ENCODE data around the gene PPA2.

Gene PPA2

GRCh38 chr4:105386012-105386411 is 87.8 kb downstream of the PPA2 start:
- DNase-seq, result no peak

- no peak for DNase-seq
These were observed 99.8 kb downstream of the PPA2 start for GRCh38 chr4:105374071-105374470.

DNA sequence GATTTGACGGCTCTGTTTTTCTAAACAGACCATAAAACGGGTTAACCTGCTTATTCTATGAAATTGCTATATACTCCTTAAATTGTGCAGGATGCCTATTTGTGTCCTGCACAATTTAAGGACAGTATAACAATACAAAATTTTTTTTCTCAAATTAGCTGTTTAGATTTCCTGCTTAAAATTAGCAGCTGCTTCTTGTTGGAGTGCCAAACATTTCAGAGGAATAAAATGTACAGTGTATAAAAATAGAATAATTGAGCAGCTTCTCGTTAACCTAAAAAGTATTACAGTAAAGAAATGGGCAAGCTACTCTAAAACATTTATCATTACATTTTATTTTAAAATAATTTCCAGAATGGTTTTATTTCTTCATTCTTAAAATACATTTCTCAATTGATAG is 100.5 kb downstream of the PPA2 start:
- DNase-seq, result no peak

DNA sequence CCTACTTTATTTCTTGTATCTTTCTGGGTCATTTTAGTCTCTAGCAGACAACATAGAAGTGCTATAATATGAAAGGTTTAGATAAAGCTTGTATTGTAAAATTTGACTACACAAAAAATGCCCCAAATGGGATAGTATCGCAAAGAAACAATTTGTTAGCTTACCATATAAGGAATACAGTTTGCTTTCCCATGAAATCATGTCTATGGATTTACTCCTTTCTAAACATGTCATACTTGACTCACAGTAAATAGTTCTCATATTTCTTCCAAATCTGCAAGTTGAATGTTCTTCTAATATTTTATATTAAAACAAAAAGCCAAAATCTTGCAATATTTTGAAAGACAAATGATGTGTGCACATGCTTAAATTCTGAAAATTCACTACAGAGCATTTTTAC is 103.9 kb downstream of the PPA2 start:
- DNase-seq, result no peak

DNA sequence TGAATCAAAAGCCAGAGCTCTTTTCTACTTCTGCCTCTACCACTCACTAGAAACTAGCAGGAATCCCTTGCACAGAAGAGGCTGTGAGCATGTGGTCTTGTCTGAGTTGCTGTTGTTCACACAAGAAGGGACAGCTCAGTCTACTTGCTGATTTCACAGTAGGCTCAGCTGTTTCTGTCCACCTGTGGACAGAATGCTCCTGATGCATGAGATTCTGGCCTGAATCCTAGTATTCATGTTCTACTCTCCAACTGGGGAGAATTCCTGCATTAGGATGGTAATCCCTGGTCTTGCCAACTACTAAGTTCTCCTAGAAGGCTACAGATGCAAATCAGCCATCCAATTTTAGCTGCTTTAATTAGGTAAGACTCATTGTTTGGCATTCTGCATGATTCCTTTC is 112.8 kb downstream of the PPA2 start:
- DNase-seq, result no peak

- DNase-seq, result no peak
These were observed 116.4 kb downstream of the PPA2 start for GRCh38 chr4:105357258-105357980.

DNA sequence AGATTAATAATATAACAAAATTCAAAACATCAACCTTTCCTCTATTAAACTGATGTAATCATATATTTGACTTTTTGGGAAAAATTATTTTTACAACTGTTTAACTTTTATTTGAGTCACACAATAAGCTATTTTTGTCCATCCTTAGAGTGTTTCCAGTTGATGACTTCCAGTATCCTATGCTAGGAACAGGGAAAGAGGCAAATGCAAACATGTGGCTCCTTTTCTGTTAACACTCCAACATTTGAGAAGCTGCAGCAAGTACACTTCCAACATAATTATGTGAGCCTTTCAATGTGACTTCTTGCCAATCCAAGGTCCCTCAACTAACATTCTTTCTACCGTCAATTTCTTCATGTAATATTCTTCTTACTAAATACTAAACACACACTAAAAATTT is 117.7 kb downstream of the PPA2 start:
- DNase-seq, result no peak

- DNase-seq, result no peak
These were observed 121.0 kb downstream of the PPA2 start for GRCh38 chr4:105352826-105353225.

DNA sequence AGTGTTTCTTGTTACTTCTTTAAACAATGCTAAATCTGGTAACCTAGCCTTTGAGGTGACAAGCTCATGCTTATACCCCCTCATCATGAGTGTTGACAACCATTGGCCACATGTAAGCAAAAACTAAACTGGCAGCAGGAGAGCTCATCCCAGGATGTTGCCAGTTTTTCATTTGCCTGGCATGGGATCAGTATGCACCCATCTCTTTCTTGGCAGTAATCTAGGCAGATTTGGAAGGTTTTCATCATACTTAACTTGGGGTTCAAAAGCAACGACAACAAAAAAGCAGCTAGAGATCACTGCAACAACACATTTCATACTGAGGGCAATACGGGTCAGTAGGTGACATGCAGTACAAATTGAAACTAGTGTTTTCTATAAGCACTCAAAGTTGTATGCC is 122.0 kb downstream of the PPA2 start:
- DNase-seq, result no peak

DNA sequence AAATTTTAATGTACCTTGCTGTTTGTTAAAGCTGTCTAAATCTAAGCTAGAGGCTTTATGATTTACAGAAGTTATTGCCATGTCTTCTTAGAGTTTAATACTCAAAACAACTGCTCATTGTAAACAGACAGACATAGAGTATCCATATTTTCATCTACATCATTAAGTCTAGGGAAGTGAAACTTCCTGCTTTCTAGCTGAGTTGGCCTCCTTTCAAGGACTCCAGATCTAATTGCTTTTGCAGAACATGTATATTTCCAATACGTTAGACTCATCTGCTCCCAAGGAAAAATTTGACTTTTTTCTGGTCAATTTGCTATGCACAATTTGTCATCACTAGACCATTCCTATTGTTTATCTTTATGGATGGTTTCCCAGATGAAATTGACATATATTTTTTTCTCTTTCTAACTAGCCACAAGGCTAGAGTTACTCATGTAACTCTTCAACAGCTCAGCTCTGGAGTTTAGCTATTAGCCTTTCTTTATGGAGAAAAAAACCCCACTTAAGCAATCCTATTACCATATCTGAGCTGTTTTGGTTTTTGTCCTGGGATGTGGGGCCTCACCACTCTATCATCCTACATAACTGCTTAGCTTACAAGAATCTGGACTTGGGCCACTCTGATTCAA is 122.9 kb downstream of the PPA2 start:
- no peak for DNase-seq

DNA sequence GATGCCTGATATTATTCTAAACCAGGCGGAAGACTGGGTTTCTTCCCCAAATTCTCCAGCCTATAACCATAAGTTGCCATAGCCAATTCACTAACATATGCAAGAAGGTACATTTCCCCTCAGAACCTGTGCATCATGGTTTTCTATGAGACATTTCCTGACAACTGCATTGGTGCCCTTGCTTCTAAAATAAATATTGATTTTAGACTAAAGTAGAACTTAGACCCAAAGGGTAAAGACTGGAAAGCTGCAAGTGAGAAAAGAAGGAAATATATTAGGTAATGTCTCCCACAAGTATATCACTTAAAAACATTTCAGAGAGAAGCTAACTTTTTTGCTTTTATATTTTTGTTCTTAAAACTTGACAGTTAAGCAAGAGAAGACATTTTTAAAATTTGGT is 125.1 kb downstream of the PPA2 start:
- DNase-seq, result no peak

DNA sequence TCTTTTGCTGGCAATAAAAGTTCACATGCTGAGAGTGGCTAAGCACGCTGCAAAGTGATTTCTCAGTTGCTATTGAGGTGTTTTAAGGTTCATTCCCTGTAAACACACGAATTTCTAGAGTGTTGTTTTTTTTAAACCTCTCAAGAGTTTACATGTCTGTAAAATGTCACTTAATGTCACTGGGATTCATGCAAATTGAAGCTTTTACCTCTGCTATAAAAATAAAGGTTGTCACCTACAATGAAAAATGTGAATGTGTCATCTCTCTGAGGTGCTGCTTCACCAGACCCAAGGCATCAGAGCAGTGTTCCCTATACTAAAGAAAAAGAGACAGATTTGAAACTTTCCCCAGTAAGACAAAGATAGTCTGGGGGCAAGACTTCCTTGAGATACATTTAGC is 127.0 kb downstream of the PPA2 start:
- DNase-seq, result no peak

GRCh38 chr4:105345838-105346237 is 128.0 kb downstream of the PPA2 start:
- DNase-seq, result no peak

GRCh38 chr4:105345358-105345757 is 128.5 kb downstream of the PPA2 start:
- no peak for DNase-seq

DNA sequence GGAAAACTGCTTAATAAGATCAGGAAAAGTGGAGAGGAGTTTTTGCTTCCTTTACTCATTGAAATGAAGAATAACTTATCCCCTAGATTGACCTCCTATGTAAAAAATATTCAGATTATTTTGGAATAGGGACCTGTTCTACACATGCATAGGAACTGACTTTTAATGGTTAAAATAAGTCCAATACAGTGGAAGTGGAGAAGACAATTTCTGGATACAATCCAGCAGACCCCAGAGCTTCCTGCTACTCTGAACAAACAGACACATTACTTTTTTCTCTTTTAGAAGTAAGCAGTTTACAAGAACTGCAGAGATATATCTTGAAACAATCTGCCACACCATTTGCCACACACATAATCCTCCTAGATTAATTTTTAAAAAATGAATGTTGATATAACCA is 129.7 kb downstream of the PPA2 start:
- DNase-seq, result no peak

DNA sequence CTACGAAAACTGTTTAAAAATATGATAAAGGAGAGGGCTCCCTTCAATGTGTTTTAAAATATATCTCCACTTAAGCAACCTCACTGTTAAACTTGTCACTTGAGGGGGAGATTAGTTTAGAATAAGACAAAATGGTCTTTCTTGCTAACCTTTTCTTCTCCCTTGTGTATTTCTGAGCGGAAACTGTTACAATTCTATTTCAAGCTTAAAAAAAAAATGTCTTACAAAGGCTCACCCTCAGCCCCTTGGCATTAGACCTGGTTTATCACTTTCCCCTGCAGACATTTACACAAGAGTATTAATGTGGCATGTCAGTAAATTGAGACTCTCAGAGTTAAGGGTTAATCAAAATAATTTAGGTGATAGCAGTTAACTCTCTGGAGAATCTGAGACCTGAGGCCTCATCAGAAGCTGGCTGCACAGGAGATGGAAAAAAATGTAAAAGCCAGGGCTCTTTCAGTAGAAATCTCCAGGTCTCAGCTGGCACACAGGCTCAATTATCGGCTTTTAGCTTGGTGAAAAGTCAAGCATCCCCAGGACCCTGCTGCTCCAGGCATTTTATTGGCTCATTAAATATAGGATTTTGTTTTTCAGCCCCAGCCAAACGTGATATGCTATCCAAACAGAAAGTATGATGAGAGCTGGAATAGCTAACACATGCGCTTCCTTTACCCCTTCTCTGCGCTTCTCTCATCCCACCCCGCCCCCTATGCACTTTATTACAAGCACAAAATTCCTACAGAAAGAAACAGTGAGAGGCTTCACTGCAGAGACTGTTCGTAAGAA is 130.5 kb downstream of the PPA2 start:
- DNase-seq, result no peak

- no peak for DNase-seq
These were observed 144.8 kb downstream of the PPA2 start for GRCh38 chr4:105329081-105329480.

DNA sequence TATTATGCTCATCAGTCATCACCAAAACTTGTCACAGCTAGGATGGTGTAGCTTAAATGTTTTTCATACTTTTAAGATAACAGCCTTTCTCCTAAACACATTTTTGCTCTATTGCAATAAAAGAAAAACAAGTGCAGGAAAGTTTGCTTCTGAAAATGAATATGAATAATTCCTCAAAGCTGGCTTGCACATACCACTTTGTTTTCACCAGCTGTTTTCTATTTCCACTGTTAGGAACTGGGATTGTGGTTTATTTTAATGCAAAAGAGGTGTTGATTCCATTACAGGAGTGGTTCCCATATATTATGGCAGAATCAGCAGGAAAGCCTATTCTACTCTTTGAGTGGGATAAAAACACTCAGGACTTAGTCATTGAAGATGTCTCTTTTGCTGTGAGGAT is 145.9 kb downstream of the PPA2 start:
- DNase-seq, result no peak

DNA sequence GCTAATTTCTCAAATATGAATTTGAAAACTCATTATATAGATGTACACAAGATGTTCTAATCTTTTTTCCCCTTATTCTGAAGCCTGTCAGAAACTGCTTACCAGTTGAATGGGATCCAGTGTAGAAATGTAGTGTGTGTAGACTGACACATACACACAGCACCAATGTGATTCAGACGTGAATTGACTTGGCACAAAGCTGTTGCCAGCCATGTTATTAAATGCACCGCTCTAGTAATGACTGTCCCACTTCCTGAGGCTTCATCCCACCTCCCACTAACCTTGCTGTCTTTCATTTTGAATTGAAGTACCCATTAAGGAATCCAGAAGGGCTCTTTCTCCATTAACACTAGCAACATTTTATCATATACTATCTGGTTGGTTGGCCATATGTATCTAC is 146.6 kb downstream of the PPA2 start:
- no peak for DNase-seq
